ENCODE results near the gene HEMK1. TPM values are rescaled to one million over a fixed set of nuclear protein-coding genes. Genes with fewer than 3 reads are reported as not detected.

The HEMK1 gene
- total and polyA plus RNA-seq, 2 of the 4 experiments (the other 2 are of a cell fraction): 17.2 to 20.8 TPM

GRCh38 chr3:50609763-50610085 is 40.4 kb downstream of the HEMK1 start:
- H4K20me1 ChIP-seq (ENCODE audit: insufficient read depth, low read length): no peaks in the 10 kb centered on the region
- peaks cover 13% of the 10 kb centered on the region in 2 experiments; a peak in 3 of 4 replicates for H3K79me1 ChIP-seq (ENCODE audit: low read depth in 1 of 2, low read length in 2 of 2)
- no peak for ATAC-seq (ENCODE audit: low read depth)
- H3K36me3 ChIP-seq (ENCODE audit: control insufficient read depth, insufficient read depth, low read length): peaks cover 22% of the 10 kb centered on the region; the same call in 1 of the 2 replicates
- H3K27ac ChIP-seq (ENCODE audit: insufficient read depth, low read length): no peak overlapping the region
- no peak overlapping the region for H2BK15ac ChIP-seq (ENCODE audit: low read depth, low read length)
- in situ Hi-C loops (cut with MboI; ENCODE audit: low sequenced_read_pairs) (loop anchor here (5.0 to 25.0 kb wide), 2 partner anchors 37 to 1078 kb away; no protein-coding TSS in a partner anchor), dilution Hi-C loops (cut with HindIII; ENCODE audit: low sequenced_read_pairs, unreplicated experiment) (no loop called here), intact Hi-C loops (cut with micrococcal nuclease) (loop anchor here (10.0 kb wide), 1 partner anchor 1055 kb away; no protein-coding TSS in a partner anchor)
- H3K9ac ChIP-seq (ENCODE audit: low read depth, low read length): no peak overlapping the region
- H3K23ac ChIP-seq (ENCODE audit: low read depth, low read length): no peak overlapping the region
- ChIA-PET CTCF (interaction anchor here (0.8 to 1.5 kb wide), 2 partner anchors 38 to 68 kb away, joined by 3 to 5 read pairs; no protein-coding TSS in a partner anchor), POLR2A (ENCODE audit: unreplicated experiment) (no interaction called here)
- H3K4me1 ChIP-seq (ENCODE audit: control insufficient read depth, insufficient read depth, low read length): peaks cover 4% of the 10 kb centered on the region
- H4K5ac ChIP-seq (ENCODE audit: low read depth, low read length): no peak overlapping the region
- H3K14ac ChIP-seq (replicated peaks; ENCODE audit: low read depth, low read length): no peak overlapping the region
- TF ChIP-seq MXI1 (IDR thresholded peaks at IDR 0.05; ENCODE audit: borderline replicate concordance, low read depth, low read length): no peak
- no peak for TF ChIP-seq BHLHE40 (IDR thresholded peaks at IDR 0.05; ENCODE audit: low read depth, low read length)
- no peak for TF ChIP-seq RAD21 (IDR thresholded peaks at IDR 0.05; ENCODE audit: low read length)
- no peak for TF ChIP-seq MAZ (IDR thresholded peaks at IDR 0.05; ENCODE audit: borderline replicate concordance, low read depth, low read length)
- no peak for TF ChIP-seq USF2 (IDR thresholded peaks at IDR 0.05; ENCODE audit: low read depth, low read length)
- no peak for TF ChIP-seq ELK1 (IDR thresholded peaks at IDR 0.05; ENCODE audit: borderline replicate concordance, low read depth, low read length)
- TF ChIP-seq CHD1 (IDR thresholded peaks at IDR 0.05; ENCODE audit: low read depth, low read length): no peak
- TF ChIP-seq CTCF (conservative IDR thresholded peaks at IDR 0.05; ENCODE audit: low read depth, low read length): no peak
- no peak for TF ChIP-seq RFX5 (IDR thresholded peaks at IDR 0.05; ENCODE audit: low read depth, low read length)
- no peak for TF ChIP-seq CEBPB (IDR thresholded peaks at IDR 0.05; ENCODE audit: low read depth, low read length)
- no peak for TF ChIP-seq SMC3 (IDR thresholded peaks at IDR 0.05; ENCODE audit: low read depth, low read length)
- no peak for TF ChIP-seq POLR2A (IDR thresholded peaks at IDR 0.05; ENCODE audit: low read depth, low read length)
- no peak for TF ChIP-seq FOS (IDR thresholded peaks at IDR 0.05; ENCODE audit: low read depth, low read length)
- TF ChIP-seq RCOR1 (IDR thresholded peaks at IDR 0.05; ENCODE audit: insufficient replicate concordance, low read length): no peak
- TF ChIP-seq NFE2L2 (IDR thresholded peaks at IDR 0.05; ENCODE audit: low read depth, low read length): no peak
- TF ChIP-seq MAFK (IDR thresholded peaks at IDR 0.05; ENCODE audit: low read depth, low read length): no peak
- no CpG with 5 or more reads among the region's 3 CpGs for WGBS, 2 experiments (ENCODE audit: extremely low coverage in 2 of 2, insufficient read length in 1 of 2)
- no peak overlapping the region for H2BK5ac ChIP-seq (ENCODE audit: low read depth, low read length, poor library complexity, severe bottlenecking)
- no peaks in the 10 kb centered on the region for H3K9me3 ChIP-seq (ENCODE audit: control insufficient read depth, insufficient read depth, low read length)
- no peak overlapping the region for H4K91ac ChIP-seq (ENCODE audit: insufficient read depth, low read depth, low read length)
- no peaks in the 10 kb centered on the region for H3K27me3 ChIP-seq (ENCODE audit: control insufficient read depth, insufficient read depth, low read length)
- H3K56ac ChIP-seq (ENCODE audit: extremely low read depth, insufficient read depth, low read length): no peak overlapping the region
- peaks cover 11% of the 10 kb centered on the region for H3K9me1 ChIP-seq (ENCODE audit: insufficient read depth, low read length)
- no TSS peak for BruUV-seq (replicated peaks)
- no peak for DNase-seq
- H2BK20ac ChIP-seq (ENCODE audit: low read depth, low read length): no peak overlapping the region
- no peak overlapping the region for H2AFZ ChIP-seq (replicated peaks; ENCODE audit: low read length, poor library complexity)
- no peak overlapping the region for H3K4me3 ChIP-seq (ENCODE audit: insufficient read depth, low read depth, low read length)
- no peak overlapping the region for H4K8ac ChIP-seq (ENCODE audit: low read depth in 2 of 2, low read length in 2 of 2)
- peak overlapping the region; percentile 34 for H2AK9ac ChIP-seq (replicated peaks; ENCODE audit: low read depth, low read length, poor library complexity)
- H2AK5ac ChIP-seq (ENCODE audit: low read depth, low read length): no peak overlapping the region
- H3K4ac ChIP-seq (ENCODE audit: low read depth, low read length): no peak overlapping the region
- no peak overlapping the region for H2BK120ac ChIP-seq (ENCODE audit: low read depth, low read length)
- no peak overlapping the region for H3K18ac ChIP-seq (ENCODE audit: low read depth, low read length)
- no peak overlapping the region for H3K4me2 ChIP-seq (ENCODE audit: low read depth, low read length)
